ENCODE data around the gene ZFC3H1. TPM values are rescaled to one million over a fixed set of nuclear protein-coding genes. Genes with fewer than 3 reads are reported as not detected.

Gene ZFC3H1
- total and polyA plus RNA-seq, 2 of the 4 experiments (the other 2 are of a cell fraction) = 16.8 to 23.3 TPM

DNA sequence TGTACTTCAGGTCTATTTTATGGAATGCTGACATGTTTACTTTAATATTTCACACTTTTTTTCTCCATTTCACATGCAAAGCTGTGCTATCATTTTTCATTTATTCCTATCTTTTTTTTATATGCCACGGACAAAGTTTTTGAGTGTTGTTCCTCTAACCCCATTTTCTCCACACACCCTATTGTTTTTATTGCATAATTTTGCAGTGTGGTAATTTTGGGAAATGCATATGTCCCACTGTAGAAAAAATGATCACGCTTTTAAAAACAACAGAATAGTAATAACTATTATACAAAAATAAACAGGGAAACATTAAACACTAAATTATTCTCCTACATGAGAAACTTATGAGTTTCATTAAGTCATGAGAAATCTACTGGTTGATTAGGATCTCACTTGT is 14.2 kb downstream of the ZFC3H1 start:
- Histone ChIP-seq H4K91ac (ENCODE audit: insufficient read depth, low read depth, low read length) (no peak overlapping the region), H2BK5ac (ENCODE audit: low read depth, low read length, poor library complexity, severe bottlenecking) (no peak overlapping the region), H3K4ac (ENCODE audit: low read depth, low read length) (no peak overlapping the region), H4K5ac (ENCODE audit: low read depth, low read length) (no peak overlapping the region), H2BK20ac (ENCODE audit: low read depth, low read length) (no peak overlapping the region), H2AK9ac (replicated peaks; ENCODE audit: low read depth, low read length, poor library complexity) (no peak overlapping the region), H3K56ac (ENCODE audit: extremely low read depth, insufficient read depth, low read length) (no peak overlapping the region), H3K14ac (replicated peaks; ENCODE audit: low read depth, low read length) (no peak overlapping the region), H3K36me3 (ENCODE audit: control insufficient read depth, insufficient read depth, low read length) (peaks cover 38% of the 10 kb centered on the region), H3K9me3 (ENCODE audit: control insufficient read depth, insufficient read depth, low read length) (peaks cover 7% of the 10 kb centered on the region), H3K4me3 (ENCODE audit: insufficient read depth, low read depth, low read length) (no peak overlapping the region), H2BK120ac (ENCODE audit: low read depth, low read length) (no peak overlapping the region), H4K20me1 (ENCODE audit: insufficient read depth, low read length) (peaks cover 50% of the 10 kb centered on the region), H2AK5ac (ENCODE audit: low read depth, low read length) (no peak overlapping the region), H2AFZ (replicated peaks; ENCODE audit: low read length, poor library complexity) (no peak overlapping the region), H3K9ac (ENCODE audit: low read depth, low read length) (no peak overlapping the region), H3K27me3 (ENCODE audit: control insufficient read depth, insufficient read depth, low read length) (no peaks in the 10 kb centered on the region), H3K9me1 (ENCODE audit: insufficient read depth, low read length) (no peaks in the 10 kb centered on the region), H3K79me1 (ENCODE audit: low read depth in 1 of 2, low read length in 2 of 2) (peaks cover 7 to 27% of the 10 kb centered on the region in 2 experiments), H2BK15ac (ENCODE audit: low read depth, low read length) (no peak overlapping the region), H3K18ac (ENCODE audit: low read depth, low read length) (no peak overlapping the region), H3K4me2 (ENCODE audit: low read depth, low read length) (no peak overlapping the region), H3K4me1 (ENCODE audit: control insufficient read depth, insufficient read depth, low read length) (0 out of 2 replicates have a peak, but pooled peaks cover 2% of the 10 kb centered on the region), H3K23ac (ENCODE audit: low read depth, low read length) (no peak overlapping the region), H4K8ac (ENCODE audit: low read depth in 2 of 2, low read length in 2 of 2) (no peak overlapping the region), H3K27ac (ENCODE audit: insufficient read depth, low read length) (no peak overlapping the region)
- dilution Hi-C loops (cut with HindIII; ENCODE audit: low sequenced_read_pairs, unreplicated experiment) = no loop called here
- no peak for DNase-seq
- intact Hi-C loops (cut with micrococcal nuclease) = loop anchor here (2.0 to 5.0 kb wide), 2 partner anchors 17 to 37 kb away; no protein-coding TSS in a partner anchor
- no CpG with 5 or more reads among the region's 2 CpGs for WGBS, 2 experiments (ENCODE audit: extremely low coverage in 2 of 2, insufficient read length in 1 of 2)
- CTCF ChIA-PET = no interaction called here
- POLR2A ChIA-PET (ENCODE audit: unreplicated experiment) = no interaction called here
- in situ Hi-C loops (cut with MboI; ENCODE audit: low sequenced_read_pairs) = no loop called here
- BruUV-seq (replicated peaks) = no TSS peak
- ATAC-seq (ENCODE audit: low read depth) = no peak
- TF ChIP-seq MAFK (IDR thresholded peaks at IDR 0.05; ENCODE audit: low read depth, low read length) (no peak), RAD21 (IDR thresholded peaks at IDR 0.05; ENCODE audit: low read length) (no peak)

Data from IMR-90 (cell line).